SK-N-SH treated with all-trans-retinoic acid at 6 μM for 48 hours (cell line): ENCODE data around the gene CYP17A1.

Source experiments
- ATAC-seq: fragments of 200-7000 bp; cut with Tn5 transposase; 3 replicates; pipeline ENCODE4 v1.9.1; 2020; ENCODE audit warnings: mild to moderate bottlenecking, moderate library complexity
- ARNTL ChIP-seq: fragments of 450-650 bp; formaldehyde crosslinking; IDR thresholded peaks from 2 replicates; pipeline ENCODE4 v1.5.0; 2020; ENCODE audit warnings: low read depth, mild to moderate bottlenecking, moderate library complexity, borderline replicate concordance
- BACH2 ChIP-seq: fragments of 250-450 bp; sonication (Bioruptor Pico); IDR thresholded peaks from 2 replicates; pipeline ENCODE4 v1.9.0; 2021; ENCODE audit warnings: mild to moderate bottlenecking, borderline replicate concordance
- CSDC2 ChIP-seq: fragments of 250-450 bp; sonication (Bioruptor Pico); IDR thresholded peaks from 2 replicates; pipeline ENCODE4 v1.5.0; 2020; ENCODE audit warnings: mild to moderate bottlenecking, moderate library complexity
- CSRNP3 ChIP-seq: fragments of 250-450 bp; sonication (Bioruptor Pico); IDR thresholded peaks from 2 replicates; pipeline ENCODE4 v1.5.1; 2021; ENCODE audit warnings: mild to moderate bottlenecking, moderate library complexity
- ESRRG ChIP-seq: fragments of 250-450 bp; sonication (Bioruptor Pico); IDR thresholded peaks from 2 replicates; pipeline ENCODE4 v1.6.1; 2021; ENCODE audit warnings: mild to moderate bottlenecking
- GLIS3 ChIP-seq: fragments of 250-450 bp; sonication (Bioruptor Pico); IDR thresholded peaks from 2 replicates; pipeline ENCODE4 v1.5.0; 2020; ENCODE audit warnings: mild to moderate bottlenecking, moderate library complexity
- ISL1 ChIP-seq: fragments of 250-450 bp; sonication (Bioruptor Pico); IDR thresholded peaks from 2 replicates; pipeline ENCODE4 v2.1.2; 2022; ENCODE audit warnings: mild to moderate bottlenecking, moderate library complexity
- OSR1 ChIP-seq: fragments of 250-450 bp; sonication (Bioruptor Pico); IDR thresholded peaks from 2 replicates; pipeline ENCODE4 v1.8.0; 2022; ENCODE audit warnings: moderate library complexity, mild to moderate bottlenecking, inconsistent platforms
- POU6F1 ChIP-seq: fragments of 250-450 bp; sonication (Bioruptor Pico); IDR thresholded peaks from 2 replicates; pipeline ENCODE4 v1.8.0; 2021; ENCODE audit warnings: low read depth, mild to moderate bottlenecking, moderate library complexity, borderline replicate concordance
- PPARA ChIP-seq: fragments of 250-450 bp; sonication (Bioruptor Pico); IDR thresholded peaks from 2 replicates; pipeline ENCODE4 v1.5.0; 2020; ENCODE audit warnings: mild to moderate bottlenecking, borderline replicate concordance
- RARB ChIP-seq: fragments of 250-450 bp; sonication (Bioruptor Pico); IDR thresholded peaks from 2 replicates; pipeline ENCODE4 v1.8.0; 2021; ENCODE audit warnings: mild to moderate bottlenecking, moderate library complexity
- SNAI2 ChIP-seq: fragments of 250-450 bp; sonication (Bioruptor Pico); IDR thresholded peaks from 2 replicates; pipeline ENCODE4 v1.5.0; 2020; ENCODE audit warnings: mild to moderate bottlenecking, moderate library complexity
- TCF4 ChIP-seq: fragments of 250-450 bp; sonication (Bioruptor Pico); IDR thresholded peaks from 2 replicates; pipeline ENCODE4 v1.8.0; 2021; ENCODE audit warnings: mild to moderate bottlenecking, moderate library complexity, borderline replicate concordance
- TOX ChIP-seq: fragments of 250-450 bp; sonication (Bioruptor Pico); IDR thresholded peaks from 2 replicates; pipeline ENCODE4 v1.8.0; 2021; ENCODE audit warnings: mild to moderate bottlenecking, moderate library complexity, borderline replicate concordance
- TSHZ2 ChIP-seq: fragments of 250-450 bp; sonication (Bioruptor Pico); IDR thresholded peaks from 2 replicates; pipeline ENCODE4 v1.5.0; 2020; ENCODE audit warnings: mild to moderate bottlenecking, moderate library complexity
- ZC3H10 ChIP-seq: fragments of 250-450 bp; sonication (Bioruptor Pico); IDR thresholded peaks from 2 replicates; pipeline ENCODE4 v1.5.1; 2021; ENCODE audit warnings: mild to moderate bottlenecking, moderate library complexity
- ZFP30 ChIP-seq: fragments of 450-650 bp; formaldehyde crosslinking; IDR thresholded peaks from 2 replicates; pipeline ENCODE4 v1.5.0; 2022; ENCODE audit warnings: mild to moderate bottlenecking, moderate library complexity
- ZNF565 ChIP-seq: fragments of 450-650 bp; formaldehyde crosslinking; conservative IDR thresholded peaks from 2 replicates; pipeline ENCODE4 v1.5.0; 2020; ENCODE audit warnings: low read depth, mild to moderate bottlenecking, moderate library complexity
- ZNF70 ChIP-seq: fragments of 450-650 bp; formaldehyde crosslinking; IDR thresholded peaks from 2 replicates; pipeline ENCODE4 v1.5.0; 2020; ENCODE audit warnings: mild to moderate bottlenecking, moderate library complexity
- TF ChIP-seq, protein P1 (sequence below): fragments of 250-450 bp; sonication (Bioruptor Pico); IDR thresholded peaks from 2 replicates; pipeline ENCODE4 v1.5.1; 2020; ENCODE audit warnings: low read depth, mild to moderate bottlenecking, moderate library complexity
- TF ChIP-seq, protein P2 (sequence below): fragments of 250-450 bp; sonication (Bioruptor Pico); IDR thresholded peaks from 2 replicates; pipeline ENCODE4 v1.8.0; 2020; ENCODE audit warnings: mild to moderate bottlenecking, moderate library complexity, borderline replicate concordance

The CYP17A1 gene

DNA sequence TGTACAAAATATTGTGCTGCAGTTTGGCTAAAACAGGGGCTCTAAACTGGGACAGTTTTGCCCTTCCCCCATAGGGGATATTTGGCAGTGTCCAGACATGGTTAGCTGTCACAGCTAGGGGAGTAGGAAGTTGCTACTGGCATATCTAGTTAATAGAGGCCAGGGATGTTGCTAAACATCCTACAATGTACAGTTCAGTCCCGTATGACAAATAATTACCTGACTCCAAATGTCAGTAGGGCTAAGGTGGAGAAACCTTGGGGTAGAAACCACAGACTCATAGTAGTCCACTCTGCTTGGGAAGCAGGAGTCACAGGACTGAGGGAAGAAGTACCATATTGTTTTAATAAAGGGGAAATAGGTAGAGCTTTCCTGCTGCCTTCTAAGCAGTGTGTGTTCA is 53.6 kb downstream of the CYP17A1 start:
- TF ChIP-seq ZC3H10 (CRISPR knock-in tag), result no peak
- TF ChIP-seq ARNTL (CRISPR knock-in tag), result no peak
- TF ChIP-seq TOX (CRISPR knock-in tag), result no peak
- TF ChIP-seq, protein P1, sequence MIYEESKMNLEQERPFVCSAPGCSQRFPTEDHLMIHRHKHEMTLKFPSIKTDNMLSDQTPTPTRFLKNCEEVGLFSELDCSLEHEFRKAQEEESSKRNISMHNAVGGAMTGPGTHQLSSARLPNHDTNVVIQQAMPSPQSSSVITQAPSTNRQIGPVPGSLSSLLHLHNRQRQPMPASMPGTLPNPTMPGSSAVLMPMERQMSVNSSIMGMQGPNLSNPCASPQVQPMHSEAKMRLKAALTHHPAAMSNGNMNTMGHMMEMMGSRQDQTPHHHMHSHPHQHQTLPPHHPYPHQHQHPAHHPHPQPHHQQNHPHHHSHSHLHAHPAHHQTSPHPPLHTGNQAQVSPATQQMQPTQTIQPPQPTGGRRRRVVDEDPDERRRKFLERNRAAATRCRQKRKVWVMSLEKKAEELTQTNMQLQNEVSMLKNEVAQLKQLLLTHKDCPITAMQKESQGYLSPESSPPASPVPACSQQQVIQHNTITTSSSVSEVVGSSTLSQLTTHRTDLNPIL, result no peak
- no peak for TF ChIP-seq SNAI2 (CRISPR knock-in tag)
- no peak for TF ChIP-seq TCF4 (CRISPR knock-in tag)
- no peak for TF ChIP-seq CSDC2
- TF ChIP-seq POU6F1 (CRISPR knock-in tag), result no peak
- no peak for TF ChIP-seq ZFP30 (CRISPR knock-in tag)
- TF ChIP-seq RARB (CRISPR knock-in tag), result no peak
- no peak for TF ChIP-seq GLIS3
- no peak for TF ChIP-seq BACH2 (CRISPR knock-in tag)
- TF ChIP-seq, protein P2, sequence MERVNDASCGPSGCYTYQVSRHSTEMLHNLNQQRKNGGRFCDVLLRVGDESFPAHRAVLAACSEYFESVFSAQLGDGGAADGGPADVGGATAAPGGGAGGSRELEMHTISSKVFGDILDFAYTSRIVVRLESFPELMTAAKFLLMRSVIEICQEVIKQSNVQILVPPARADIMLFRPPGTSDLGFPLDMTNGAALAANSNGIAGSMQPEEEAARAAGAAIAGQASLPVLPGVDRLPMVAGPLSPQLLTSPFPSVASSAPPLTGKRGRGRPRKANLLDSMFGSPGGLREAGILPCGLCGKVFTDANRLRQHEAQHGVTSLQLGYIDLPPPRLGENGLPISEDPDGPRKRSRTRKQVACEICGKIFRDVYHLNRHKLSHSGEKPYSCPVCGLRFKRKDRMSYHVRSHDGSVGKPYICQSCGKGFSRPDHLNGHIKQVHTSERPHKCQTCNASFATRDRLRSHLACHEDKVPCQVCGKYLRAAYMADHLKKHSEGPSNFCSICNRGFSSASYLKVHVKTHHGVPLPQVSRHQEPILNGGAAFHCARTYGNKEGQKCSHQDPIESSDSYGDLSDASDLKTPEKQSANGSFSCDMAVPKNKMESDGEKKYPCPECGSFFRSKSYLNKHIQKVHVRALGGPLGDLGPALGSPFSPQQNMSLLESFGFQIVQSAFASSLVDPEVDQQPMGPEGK, result no peak
- TF ChIP-seq ZNF70 (CRISPR knock-in tag), result no peak
- TF ChIP-seq ESRRG (CRISPR knock-in tag), result no peak
- TF ChIP-seq ZNF565 (CRISPR knock-in tag), result no peak
- TF ChIP-seq ISL1 (CRISPR knock-in tag), result no peak
- ATAC-seq, result no peak

- no peak for ATAC-seq
- TF ChIP-seq ZNF565 (CRISPR knock-in tag) (no peak), ZFP30 (CRISPR knock-in tag) (no peak), TOX (CRISPR knock-in tag) (no peak), GLIS3 (no peak), RARB (CRISPR knock-in tag) (no peak), ISL1 (CRISPR knock-in tag) (no peak), TSHZ2 (CRISPR knock-in tag) (no peak), CSRNP3 (CRISPR knock-in tag) (no peak), ARNTL (CRISPR knock-in tag) (no peak), SNAI2 (CRISPR knock-in tag) (no peak), TCF4 (CRISPR knock-in tag) (no peak), ESRRG (CRISPR knock-in tag) (no peak), BACH2 (CRISPR knock-in tag) (no peak), PPARA (no peak), OSR1 (CRISPR knock-in tag) (no peak), ZC3H10 (CRISPR knock-in tag) (no peak)
Measured at GRCh38 chr10:102782673-102783551, 54.3 kb downstream of the CYP17A1 start.
